Heart right ventricle (tissue), 16 donors: ENCODE measurements around the gene ADAMTS14. TPM values are rescaled to one million over a fixed set of nuclear protein-coding genes. Genes with fewer than 3 reads are reported as not detected.

Source experiments
- ATAC-seq, 8 donors: fragments of 200-7000 bp; cut with Tn5 transposase; one replicate each; pipeline ENCODE4 v1.9.1; 2020; ENCODE audit warnings: mild to moderate bottlenecking in 8 of 8, moderate library complexity in 8 of 8, moderate number of reproducible peaks in 1 of 8
- DNase-seq, 2 donors: peaks; one replicate each; pipeline ENCODE4 v3.0.0-alpha.2; 2020
- H3K27ac ChIP-seq, 10 donors: fragments of 200-600 bp; sonication (generic) in 2 of 10; one replicate each; pipeline versions ENCODE4 v1.5.0 to v1.8.0; 2020 to 2022; ENCODE audit warnings: mild to moderate bottlenecking in 3 of 10
- H3K27me3 ChIP-seq, 7 donors: fragments of 200-600 bp; one replicate each; pipeline ENCODE4 v1.8.0; 2021 to 2022; ENCODE audit warnings: mild to moderate bottlenecking in 2 of 7
- H3K36me3 ChIP-seq, 9 donors: fragments of 200-600 bp; sonication (generic) in 1 of 9; one replicate each; pipeline versions ENCODE4 v1.5.0 to v1.8.0; 2020 to 2022; ENCODE audit warnings: mild to moderate bottlenecking in 2 of 9
- H3K4me1 ChIP-seq, 9 donors: fragments of 200-600 bp; sonication (generic) in 1 of 9; one replicate each; pipeline versions ENCODE4 v1.5.0 to v1.8.0; 2020 to 2022; ENCODE audit warnings: mild to moderate bottlenecking in 4 of 9
- H3K4me3 ChIP-seq, 10 donors: fragments of 200-600 bp; sonication (generic) in 2 of 10; one replicate each; pipeline versions ENCODE4 v1.5.0 to v1.8.0; 2020 to 2022; ENCODE audit warnings: mild to moderate bottlenecking in 7 of 10, moderate library complexity in 2 of 10
- H3K9me3 ChIP-seq, 11 donors: fragments of 200-600 bp in 10 of 11; sonication (generic) in 2 of 11; one replicate each; pipeline versions ENCODE4 v1.5.0 to v1.8.0; 2013 to 2022; ENCODE audit warnings: mild to moderate bottlenecking in 2 of 11, control low read depth in 1 of 11, moderate library complexity in 1 of 11
- WGBS, 2 donors: extraction: QIAGEN DNeasy Blood & Tissue Kit; methylation state at CpG; one replicate each; pipeline ENCODE4 v1.1.7; 2013; ENCODE audit warnings: inconsistent platforms in 1 of 2; 5-methylcytosine and 5-hydroxymethylcytosine counted together
- intact Hi-C, 10 donors: fragments of 100-400 bp; cut with DNase I; formaldehyde crosslinking; loops; one replicate each; pipeline versions ENCODE4 v1.11.1 to v1.14.2; 2022
- polyA plus RNA-seq, 2 donors: library from polyadenylated mRNA; stranded (reverse); fragments of 200-250 nt; gene quantifications; one replicate each; pipeline ENCODE4 v1.2.3, GENCODE V29; 2013
- total RNA-seq, 10 donors: library from RNA; stranded (reverse); fragmentation: NEBNext Ultra II Directional in 3 of 10; extraction: Animal tissue kit (Norgen Biotek cat#: 25700) in 3 of 10; gene quantifications; one replicate each; pipeline versions ENCODE4 v1.2.1 to v1.2.4, GENCODE V29; 2021 to 2023
- TF ChIP-seq, protein P1 (sequence below), 9 donors: fragments of 200-600 bp; sonication (generic) in 2 of 9; IDR thresholded peaks; one replicate each; pipeline versions ENCODE4 v1.5.0 to v1.8.0; 2021 to 2022; ENCODE audit warnings: antibody characterized with exemption in 9 of 9, mild to moderate bottlenecking in 5 of 9, moderate library complexity in 1 of 9
- donor health status: Arrhythmogenic right ventricular cardiomyopathy.
- donor health status: ischemic (EF 13 %, LVEDD 7.1; RV severe dilation, severe dysfunction).
- donor health status: healthy with polysubstance abuse.
- donor health status: DM: no; HTN: yes; CAD: no.
- donor health status: DM: no; HTN: no; CAD: no.
- donor health status: ischemic (EF 25% LVEDD 6.9; RV normal size, moderate dysfunction).
- donor health status: ischemic (EF 25% LVEDD 5.7; RV mildly dilated, moderate dysfunction).
- donor health status: healthy.
- donor health status: DM: yes; HTN: yes; CAD: no.
- donor health status: Ischemic cardiomyopathy.
- donor health status: ischemic (EF 35%, LVEDD 5.7; RV mildly dilated, moderate dysfunction).
- donor health status: nonischemic (EF 11% LVEDD 7.7; RV severe dilation, severe dysfunction).
- donor health status: DM: yes; HTN: yes; CAD: no.
- donor health status: PGD.
- donor health status: ischemic (EF 29% LVEDD 5.4; RV normal size, mild dysfunction).
- donor health status: nonischemic (EF 23%, LVEDD 6.1; RV moderate dilation, normal function).

Gene ADAMTS14
- total and polyA plus RNA-seq, 12 donors: 0.08 to 1.4 (median 0.57) TPM

DNA sequence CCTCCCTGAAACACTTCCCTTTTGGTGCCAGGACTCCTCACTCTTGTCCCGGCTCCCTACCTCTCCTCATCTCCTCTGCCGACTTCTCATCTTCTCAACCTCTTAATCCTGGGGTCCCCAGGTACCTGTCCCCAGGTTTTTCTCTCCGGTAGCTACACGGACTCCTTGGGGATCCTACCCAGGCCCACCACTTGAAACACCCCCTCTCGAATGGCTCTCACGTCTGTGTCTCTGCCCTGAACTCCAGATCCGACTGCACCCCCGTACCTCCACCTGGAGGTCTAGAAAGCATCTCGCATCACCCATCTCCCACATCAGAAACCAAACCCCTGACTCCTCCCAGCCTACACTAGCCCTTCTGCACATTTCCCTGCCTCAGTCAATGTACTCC is 108.1 kb downstream of the ADAMTS14 start:
- Histone ChIP-seq H3K36me3 (no peaks in the 10 kb centered on the region), H3K4me1 (peaks cover 0 to 21% (median 8%) of the 10 kb centered on the region in 9 donors), H3K9me3 (no peaks in the 10 kb centered on the region), H3K27ac (no peak overlapping the region), H3K27me3 (peaks cover 0 to 5% (median 0%) of the 10 kb centered on the region in 7 donors), H3K4me3 (no peak overlapping the region)
- ATAC-seq: no peak
- intact Hi-C loops: no loop called here
- DNase-seq: no peak
- 94 to 96% methylated on average over 9 of the region's 9 CpGs for WGBS, 2 donors
- TF ChIP-seq, protein P1, sequence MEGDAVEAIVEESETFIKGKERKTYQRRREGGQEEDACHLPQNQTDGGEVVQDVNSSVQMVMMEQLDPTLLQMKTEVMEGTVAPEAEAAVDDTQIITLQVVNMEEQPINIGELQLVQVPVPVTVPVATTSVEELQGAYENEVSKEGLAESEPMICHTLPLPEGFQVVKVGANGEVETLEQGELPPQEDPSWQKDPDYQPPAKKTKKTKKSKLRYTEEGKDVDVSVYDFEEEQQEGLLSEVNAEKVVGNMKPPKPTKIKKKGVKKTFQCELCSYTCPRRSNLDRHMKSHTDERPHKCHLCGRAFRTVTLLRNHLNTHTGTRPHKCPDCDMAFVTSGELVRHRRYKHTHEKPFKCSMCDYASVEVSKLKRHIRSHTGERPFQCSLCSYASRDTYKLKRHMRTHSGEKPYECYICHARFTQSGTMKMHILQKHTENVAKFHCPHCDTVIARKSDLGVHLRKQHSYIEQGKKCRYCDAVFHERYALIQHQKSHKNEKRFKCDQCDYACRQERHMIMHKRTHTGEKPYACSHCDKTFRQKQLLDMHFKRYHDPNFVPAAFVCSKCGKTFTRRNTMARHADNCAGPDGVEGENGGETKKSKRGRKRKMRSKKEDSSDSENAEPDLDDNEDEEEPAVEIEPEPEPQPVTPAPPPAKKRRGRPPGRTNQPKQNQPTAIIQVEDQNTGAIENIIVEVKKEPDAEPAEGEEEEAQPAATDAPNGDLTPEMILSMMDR (IDR thresholded peaks at IDR 0.05): no peak

DNA sequence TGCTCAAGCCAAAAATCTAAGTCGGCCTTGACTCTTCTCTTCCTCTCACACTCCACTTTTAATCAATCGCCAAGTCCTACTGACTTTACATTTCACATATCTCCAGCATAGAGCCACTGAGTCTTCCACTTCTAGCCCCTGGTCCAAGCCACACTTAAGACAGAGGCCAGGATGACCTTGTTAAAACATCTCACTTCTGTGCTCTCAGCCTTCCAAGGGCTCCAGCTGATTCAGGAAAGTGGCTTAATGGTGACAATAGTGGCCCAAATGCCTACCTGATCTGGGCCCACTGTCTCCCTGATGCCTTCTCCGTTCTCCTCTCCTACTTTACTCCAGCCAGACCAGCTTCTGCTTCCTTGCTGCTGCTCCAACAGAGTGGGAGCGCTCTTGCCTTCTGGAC is 108.5 kb downstream of the ADAMTS14 start:
- no peaks in the 10 kb centered on the region for H3K9me3 ChIP-seq
- H3K27me3 ChIP-seq: peaks cover 0 to 5% (median 0%) of the 10 kb centered on the region in 7 donors
- no peaks in the 10 kb centered on the region for H3K36me3 ChIP-seq
- no peak overlapping the region for H3K27ac ChIP-seq
- DNase-seq (no peak), ATAC-seq (no peak)
- no peak overlapping the region for H3K4me3 ChIP-seq
- TF ChIP-seq, protein P1 (IDR thresholded peaks at IDR 0.05): no peak
- peaks cover 0 to 21% (median 8%) of the 10 kb centered on the region in 9 donors for H3K4me1 ChIP-seq
- 97 to 98% methylated on average over 4 of the region's 4 CpGs for WGBS, 2 donors
- intact Hi-C loops: no loop called here

DNA sequence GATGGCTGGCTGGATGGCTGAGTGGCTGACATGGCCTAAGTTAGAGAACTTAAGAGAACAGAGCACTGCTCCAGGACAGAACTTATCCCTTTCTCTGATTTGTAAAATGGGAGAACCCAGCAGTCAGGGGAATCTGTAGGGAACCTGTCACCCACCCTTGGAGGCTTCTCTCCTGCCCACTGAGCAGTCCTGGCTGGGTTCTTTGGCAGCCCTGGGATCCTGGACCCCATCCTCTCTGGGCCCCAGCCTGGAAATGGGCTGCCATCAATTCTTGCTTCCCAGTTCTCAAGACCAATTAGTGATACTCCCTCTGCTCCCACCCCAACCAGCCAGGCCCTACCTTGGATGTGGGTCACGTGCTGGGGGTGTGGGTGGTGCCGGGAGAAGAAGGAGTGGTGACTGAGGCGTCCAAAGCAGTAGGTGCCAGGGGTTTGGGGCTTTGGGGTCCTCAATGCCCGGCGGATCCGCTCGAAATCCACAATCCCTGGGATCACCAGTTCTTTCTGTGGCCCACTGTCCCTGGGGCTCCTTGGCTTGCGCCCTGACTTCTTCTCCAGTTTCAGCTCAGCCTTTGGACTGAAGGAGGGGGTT is 109.2 kb downstream of the ADAMTS14 start:
- Histone ChIP-seq H3K27me3 (peaks cover 0 to 5% (median 0%) of the 10 kb centered on the region in 7 donors), H3K9me3 (no peaks in the 10 kb centered on the region), H3K4me3 (no peak overlapping the region), H3K4me1 (peaks cover 0 to 21% (median 8%) of the 10 kb centered on the region in 9 donors), H3K27ac (no peak overlapping the region), H3K36me3 (no peaks in the 10 kb centered on the region)
- intact Hi-C loops: no loop called here
- DNase-seq (no peak), ATAC-seq (no peak)
- TF ChIP-seq, protein P1 (IDR thresholded peaks at IDR 0.05): no peak
- 96 to 97% methylated on average over 8 of the region's 8 CpGs for WGBS, 2 donors

DNA sequence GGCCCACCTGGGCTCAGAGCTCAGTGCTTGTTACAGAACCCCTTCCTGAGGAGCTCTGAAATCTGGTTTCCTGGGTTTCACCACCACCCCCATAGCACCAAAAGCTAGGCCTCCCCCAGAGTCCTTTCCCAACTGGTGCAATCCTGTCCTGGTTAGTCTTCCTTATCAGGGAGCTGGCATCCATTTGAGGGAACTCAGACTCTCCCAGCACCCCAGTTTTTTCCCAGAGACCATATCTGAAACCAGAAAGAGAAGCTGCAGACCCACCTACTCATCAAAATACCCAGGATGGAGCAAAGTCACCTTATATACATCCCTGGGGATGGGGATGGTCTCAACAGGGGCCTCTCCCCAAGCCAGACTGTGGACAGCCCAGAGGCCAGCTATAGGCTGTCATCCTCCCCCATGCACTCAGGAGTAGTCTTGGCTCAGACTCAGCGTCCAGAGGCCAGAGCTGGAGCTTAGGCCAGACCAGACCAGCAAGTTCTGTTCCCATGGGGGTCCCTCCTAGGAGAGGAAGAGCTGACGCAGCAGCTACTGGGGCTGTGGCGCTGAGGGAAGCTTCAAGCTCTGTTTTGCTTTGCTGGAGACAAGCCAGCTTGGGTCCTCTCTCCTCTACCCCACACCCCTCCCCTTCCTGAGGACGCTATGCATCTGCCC is 109.9 kb downstream of the ADAMTS14 start:
- Histone ChIP-seq H3K27ac (no peak overlapping the region), H3K36me3 (no peaks in the 10 kb centered on the region), H3K9me3 (peaks cover 0 to 4% (median 0%) of the 10 kb centered on the region in 11 donors), H3K4me1 (peaks cover 0 to 21% (median 8%) of the 10 kb centered on the region in 9 donors), H3K4me3 (no peak overlapping the region), H3K27me3 (peaks cover 0 to 5% (median 0%) of the 10 kb centered on the region in 7 donors)
- DNase-seq (peak in 1 of 2 donors; percentile 45), ATAC-seq (peak; percentile 27 to 69 (median 58))
- intact Hi-C loops: no loop called here
- 50 to 53% methylated on average over 4 of the region's 4 CpGs for WGBS, 2 donors
- TF ChIP-seq, protein P1 (IDR thresholded peaks at IDR 0.05): no peak
